Activated CD8-positive, alpha-beta T cell treated with anti-CD3 and anti-CD28 coated beads for 36 hours (primary cell): ENCODE results near the gene ARHGDIB. TPM values are rescaled to one million over a fixed set of nuclear protein-coding genes. Genes with fewer than 3 reads are reported as not detected.

Experiments used
- ATAC-seq: fragments of 200-7000 bp; cut with Tn5 transposase; one replicate; pipeline ENCODE4 v1.10.0; 2021; ENCODE audit warnings: mild to moderate bottlenecking, moderate library complexity
- CTCF ChIA-PET: fragments of 350-600 bp; sonication (Branson Sonifier 250); formaldehyde crosslinking; loops from one replicate; lab custom pipeline; 2021; ENCODE audit warnings: antibody characterized with exemption; lab: Charles Lee
- POLR2A ChIA-PET: fragments of 350-600 bp; sonication (Branson Sonifier 250); formaldehyde crosslinking; loops from one replicate; lab custom pipeline; 2021; ENCODE audit warnings: antibody characterized with exemption; lab: Charles Lee
- DNase-seq: peaks from one replicate; pipeline ENCODE4 v3.0.0-alpha.2; 2020
- H3K27ac Mint-ChIP-seq: one replicate; pipeline ENCODE4 v1.8.0; 2021; ENCODE audit warnings: mild to moderate bottlenecking, mixed read lengths
- H3K27me3 Mint-ChIP-seq: one replicate; pipeline ENCODE4 v1.8.0; 2021; ENCODE audit warnings: mixed read lengths
- H3K36me3 Mint-ChIP-seq: one replicate; pipeline ENCODE4 v1.8.0; 2021; ENCODE audit warnings: low read depth, mixed read lengths
- H3K4me1 Mint-ChIP-seq: one replicate; pipeline ENCODE4 v1.8.0; 2021; ENCODE audit warnings: low read depth, mixed read lengths
- H3K4me3 Mint-ChIP-seq: one replicate; pipeline ENCODE4 v1.8.0; 2021; ENCODE audit warnings: mild to moderate bottlenecking, moderate library complexity, mixed read lengths
- H3K9me3 Mint-ChIP-seq: one replicate; pipeline ENCODE4 v1.8.0; 2021; ENCODE audit warnings: mixed read lengths
- intact Hi-C: fragments of 100-400 bp; cut with micrococcal nuclease; formaldehyde crosslinking; loops from one replicate; pipeline ENCODE4 v1.10.0; 2022
- total RNA-seq, 2 experiments: library from RNA; stranded (reverse); gene quantifications; one replicate each; pipeline ENCODE4 v1.2.3, GENCODE V29; 2021
- TF ChIP-seq, protein P1 (sequence below): fragments of 200-600 bp; IDR thresholded peaks from one replicate; pipeline ENCODE4 v1.8.0; 2022; ENCODE audit warnings: antibody characterized with exemption, mild to moderate bottlenecking

Gene ARHGDIB
- total RNA-seq, 2 experiments from 2014 or later = 765 to 771 TPM

- peaks cover 86% of the 10 kb centered on the region for H3K4me1 Mint-ChIP-seq
- TF ChIP-seq, protein P1, sequence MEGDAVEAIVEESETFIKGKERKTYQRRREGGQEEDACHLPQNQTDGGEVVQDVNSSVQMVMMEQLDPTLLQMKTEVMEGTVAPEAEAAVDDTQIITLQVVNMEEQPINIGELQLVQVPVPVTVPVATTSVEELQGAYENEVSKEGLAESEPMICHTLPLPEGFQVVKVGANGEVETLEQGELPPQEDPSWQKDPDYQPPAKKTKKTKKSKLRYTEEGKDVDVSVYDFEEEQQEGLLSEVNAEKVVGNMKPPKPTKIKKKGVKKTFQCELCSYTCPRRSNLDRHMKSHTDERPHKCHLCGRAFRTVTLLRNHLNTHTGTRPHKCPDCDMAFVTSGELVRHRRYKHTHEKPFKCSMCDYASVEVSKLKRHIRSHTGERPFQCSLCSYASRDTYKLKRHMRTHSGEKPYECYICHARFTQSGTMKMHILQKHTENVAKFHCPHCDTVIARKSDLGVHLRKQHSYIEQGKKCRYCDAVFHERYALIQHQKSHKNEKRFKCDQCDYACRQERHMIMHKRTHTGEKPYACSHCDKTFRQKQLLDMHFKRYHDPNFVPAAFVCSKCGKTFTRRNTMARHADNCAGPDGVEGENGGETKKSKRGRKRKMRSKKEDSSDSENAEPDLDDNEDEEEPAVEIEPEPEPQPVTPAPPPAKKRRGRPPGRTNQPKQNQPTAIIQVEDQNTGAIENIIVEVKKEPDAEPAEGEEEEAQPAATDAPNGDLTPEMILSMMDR = no peak
- intact Hi-C loops = loop anchor here (5.0 to 10.0 kb wide), 2 partner anchors 42 to 556 kb away; no protein-coding TSS in a partner anchor
- H3K27me3 Mint-ChIP-seq = no peaks in the 10 kb centered on the region
- H3K27ac Mint-ChIP-seq = peak overlapping the region; percentile 97
- peak overlapping the region; percentile 68 for H3K4me3 Mint-ChIP-seq
- ChIA-PET POLR2A (interaction anchor here (1.0 to 3.8 kb wide), 3 partner anchors 9 to 180 kb away, joined by 3 to 41 read pairs (median 5); partner anchors contain the start of gene ARHGDIB), CTCF (no interaction called here)
- no peaks in the 10 kb centered on the region for H3K9me3 Mint-ChIP-seq
- peak; percentile 25 for ATAC-seq
- DNase-seq = peak; percentile 68
- H3K36me3 Mint-ChIP-seq = peaks cover 87% of the 10 kb centered on the region
Measured at GRCh38 chr12:14950421-14950820, 11.0 kb downstream of the ARHGDIB start.

DNA sequence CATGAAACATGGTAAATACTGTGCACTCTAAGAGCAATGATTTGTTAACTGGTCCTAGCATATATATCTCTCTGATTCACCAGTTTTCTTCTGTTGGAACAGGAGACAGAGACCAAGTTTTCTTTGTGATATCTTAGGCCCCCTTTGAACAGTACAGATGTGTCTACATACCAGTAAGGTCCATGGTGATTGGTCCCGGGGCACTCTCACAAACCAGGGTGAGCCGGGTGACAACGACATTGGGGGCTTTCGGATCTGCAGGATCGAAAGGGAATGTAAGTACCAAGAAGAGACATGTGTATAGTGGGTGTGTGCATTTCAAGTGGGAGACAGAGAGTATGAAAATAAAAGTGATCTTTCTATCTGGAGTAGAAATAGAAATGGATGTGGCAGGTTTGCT lies 11.8 kb downstream of the ARHGDIB start:
- ChIA-PET CTCF (interaction anchor here (1.7 to 2.6 kb wide), 3 partner anchors 11 to 180 kb away, joined by 4 to 11 read pairs (median 8); partner anchors contain the start of gene ERP27), POLR2A (interaction anchor here (1.9 to 3.8 kb wide), 2 partner anchors 10 kb away, joined by 5 to 41 read pairs; partner anchors contain the start of gene ARHGDIB)
- H3K4me1 Mint-ChIP-seq = peaks cover 91% of the 10 kb centered on the region
- ATAC-seq (peak; percentile 12), DNase-seq (peak; percentile 73)
- TF ChIP-seq, protein P1 = no peak
- H3K9me3 Mint-ChIP-seq = no peaks in the 10 kb centered on the region
- no peaks in the 10 kb centered on the region for H3K27me3 Mint-ChIP-seq
- peak overlapping the region; percentile 68 for H3K4me3 Mint-ChIP-seq
- H3K27ac Mint-ChIP-seq = peak overlapping the region; percentile 97
- intact Hi-C loops = loop anchor here (5.0 to 10.0 kb wide), 2 partner anchors 43 to 555 kb away; no protein-coding TSS in a partner anchor
- H3K36me3 Mint-ChIP-seq = peaks cover 92% of the 10 kb centered on the region

DNA sequence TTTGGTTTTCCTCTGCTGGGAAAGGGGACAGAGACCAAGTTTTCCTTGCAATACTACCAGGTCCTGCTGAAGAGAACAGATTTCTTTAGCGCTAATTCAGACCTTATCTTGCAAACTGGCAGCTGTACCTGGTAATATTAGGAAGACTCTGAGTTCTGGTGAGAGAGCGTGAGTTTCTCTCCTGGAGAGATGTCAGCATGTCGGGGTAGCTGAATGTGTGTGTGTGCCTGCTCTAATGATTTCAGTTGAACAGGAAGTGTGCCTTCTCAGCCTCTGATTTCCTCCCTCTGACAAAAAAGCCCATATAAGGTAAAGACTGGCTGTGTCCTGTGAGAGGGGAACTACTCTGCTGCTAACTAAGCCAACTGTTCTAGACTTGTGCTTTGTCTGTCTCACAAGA lies 12.7 kb downstream of the ARHGDIB start:
- ChIA-PET CTCF (interaction anchor here (1.0 to 2.6 kb wide), 5 partner anchors 10 to 179 kb away, joined by 4 to 11 read pairs (median 4); partner anchors contain the start of gene ERP27), POLR2A (interaction anchor here (1.0 to 3.8 kb wide), 6 partner anchors 9 to 179 kb away, joined by 3 to 41 read pairs (median 4); partner anchors contain the start of genes ARHGDIB and ERP27)
- Mint-ChIP-seq H3K36me3 (peaks cover 88% of the 10 kb centered on the region), H3K4me1 (peaks cover 84% of the 10 kb centered on the region), H3K4me3 (peak overlapping the region; percentile 68), H3K9me3 (no peaks in the 10 kb centered on the region), H3K27ac (peak overlapping the region; percentile 97), H3K27me3 (no peaks in the 10 kb centered on the region)
- intact Hi-C loops = no loop called here
- ATAC-seq = peak; percentile 77
- TF ChIP-seq, protein P1 = no peak
- peak; percentile 73 for DNase-seq

DNA sequence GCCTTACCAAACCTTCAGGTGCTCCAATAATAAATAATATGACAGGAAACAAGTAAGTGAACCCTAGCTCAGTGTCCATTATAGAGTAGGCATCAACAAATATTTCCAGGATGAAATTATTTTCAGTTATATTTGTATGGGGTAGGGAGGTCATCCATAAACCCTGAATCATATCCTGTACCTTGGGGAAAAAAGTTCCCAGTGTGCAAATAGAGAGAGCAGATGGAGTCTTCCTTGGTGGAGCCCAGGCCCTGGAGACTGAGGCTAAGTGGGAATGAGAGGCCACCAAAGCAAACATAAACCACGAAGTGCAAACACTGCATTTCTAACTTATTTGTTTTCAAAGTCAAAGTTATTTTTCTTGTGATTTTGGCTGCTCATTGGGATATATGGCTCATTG lies 14.5 kb downstream of the ARHGDIB start:
- TF ChIP-seq, protein P1 = no peak
- Mint-ChIP-seq H3K9me3 (no peaks in the 10 kb centered on the region), H3K27me3 (no peaks in the 10 kb centered on the region), H3K4me3 (peak overlapping the region; percentile 68), H3K4me1 (peaks cover 71% of the 10 kb centered on the region), H3K27ac (peak overlapping the region; percentile 97), H3K36me3 (peaks cover 88% of the 10 kb centered on the region)
- intact Hi-C loops = loop anchor here (2.0 kb wide), 1 partner anchor 14 kb away; the partner anchor contains the start of gene ARHGDIB
- CTCF ChIA-PET = interaction anchor here (0.8 to 2.6 kb wide), 4 partner anchors 8 to 35 kb away, joined by 3 to 11 read pairs (median 3); partner anchors contain the start of genes ARHGDIB and ERP27
- POLR2A ChIA-PET = interaction anchor here (0.6 to 3.8 kb wide), 4 partner anchors 12 to 79 kb away, joined by 3 to 41 read pairs (median 4); partner anchors contain the start of gene ARHGDIB
- DNase-seq (no peak), ATAC-seq (no peak)
